Measurements from ENCODE around the gene NTN5.
"Not testable (repeated sequence)": the region's sequence is repeated elsewhere in the genome, so short reads cannot be mapped to it uniquely, and the experiment has no call there.

Gene NTN5

GRCh38 chr19:48639483-48640375 is 33.1 kb downstream of the NTN5 start:
- DNase-seq: no peak

- no peak for DNase-seq
These were observed 33.9 kb downstream of the NTN5 start for GRCh38 chr19:48638831-48639381.

- peak; percentile 87 to 88 for DNase-seq
These were observed 34.6 kb downstream of the NTN5 start for GRCh38 chr19:48637948-48638830.

- peak; percentile 98 to 100 for DNase-seq
These were observed 35.3 kb downstream of the NTN5 start for GRCh38 chr19:48637449-48637947.

GRCh38 chr19:48636859-48637448 is 35.9 kb downstream of the NTN5 start, which contains the start of gene DBP:
DBP (minus strand) TSS chr19:48637379; CDS start chr19:48636994, 385 bp downstream.
- no peak for DNase-seq

GRCh38 chr19:48635966-48636858 is 36.6 kb downstream of the NTN5 start:
- DNase-seq: no peak

GRCh38 chr19:48635263-48635965 is 37.4 kb downstream of the NTN5 start:
- DNase-seq: peak; percentile 77 to 81

GRCh38 chr19:48634424-48635262 is 38.2 kb downstream of the NTN5 start:
- peak; percentile 92 to 99 for DNase-seq

- no peak for DNase-seq
These were observed 38.8 kb downstream of the NTN5 start for GRCh38 chr19:48634036-48634342.

- DNase-seq: no peak
These were observed 39.4 kb downstream of the NTN5 start for GRCh38 chr19:48633148-48634035.

GRCh38 chr19:48632692-48633147 is 40.1 kb downstream of the NTN5 start:
- DNase-seq: no peak

- not testable (repeated sequence) for DNase-seq
These were observed 40.5 kb downstream of the NTN5 start for GRCh38 chr19:48632286-48632685.

- DNase-seq: no peak
These were observed 41.6 kb downstream of the NTN5 start for GRCh38 chr19:48631225-48631624.

- no peak for DNase-seq
These were observed 42.3 kb downstream of the NTN5 start for GRCh38 chr19:48630296-48631063.

GRCh38 chr19:48629599-48630295 is 43.1 kb downstream of the NTN5 start:
- DNase-seq: peak; percentile 81 to 87

- DNase-seq: no peak
These were observed 43.6 kb downstream of the NTN5 start for GRCh38 chr19:48629297-48629598.

- no peak for DNase-seq
These were observed 44.1 kb downstream of the NTN5 start for GRCh38 chr19:48628486-48629296.

All from NCI-H187 (cell line).